Osteoblast (primary cell): ENCODE measurements around the gene CEP162. TPM values are rescaled to one million over a fixed set of nuclear protein-coding genes. Genes with fewer than 3 reads are reported as not detected.
A peak's percentile ranks its signal among the peaks of the same experiment; 100 is the strongest.

Experiments used
- DNase-seq: peaks from one replicate; pipeline ENCODE4 v3.0.0; 2011; ENCODE audit warnings: low spot score, mixed read lengths; ENCODE audit not compliant: insufficient read length; ENCODE audit errors: missing footprints
- H2AFZ ChIP-seq: 2 replicates; pipeline ENCODE4 v1.6.0; 2011; ENCODE audit warnings: mild to moderate bottlenecking, low read length
- H3K27ac ChIP-seq: 2 replicates; pipeline ENCODE4 v1.5.1; 2011; ENCODE audit warnings: mild to moderate bottlenecking, low read depth, low read length, moderate library complexity
- H3K27me3 ChIP-seq: 2 replicates; pipeline ENCODE4 v1.6.0; 2012; ENCODE audit warnings: mild to moderate bottlenecking, control low read depth, inconsistent platforms, low read length, moderate library complexity; ENCODE audit not compliant: insufficient read depth
- H3K36me3 ChIP-seq: 2 replicates; pipeline ENCODE4 v1.5.1; 2011; ENCODE audit warnings: mild to moderate bottlenecking, low read length, control low read depth, moderate library complexity; ENCODE audit not compliant: insufficient read depth
- H3K4me1 ChIP-seq: 2 replicates; pipeline ENCODE4 v1.5.1; 2011; ENCODE audit warnings: mild to moderate bottlenecking, low read length, control low read depth, moderate library complexity; ENCODE audit not compliant: insufficient read depth
- H3K4me2 ChIP-seq: 2 replicates; pipeline ENCODE4 v1.6.0; 2011; ENCODE audit warnings: mild to moderate bottlenecking, low read length; ENCODE audit not compliant: insufficient read depth
- H3K4me3 ChIP-seq: fragments of 200-600 bp; sonication (generic); 3 replicates; pipeline ENCODE4 v1.5.1; 2012; ENCODE audit warnings: mild to moderate bottlenecking, low read length, inconsistent platforms; ENCODE audit not compliant: insufficient read depth
- H3K79me2 ChIP-seq: 2 replicates; pipeline ENCODE4 v1.6.0; 2012; ENCODE audit warnings: mild to moderate bottlenecking, low read length, control low read depth, inconsistent platforms; ENCODE audit not compliant: insufficient read depth
- H3K9me3 ChIP-seq: 2 replicates; pipeline ENCODE4 v1.5.1; 2011; ENCODE audit warnings: low read depth, low read length, control low read depth
- H4K20me1 ChIP-seq: 2 replicates; pipeline ENCODE4 v1.6.0; 2012; ENCODE audit warnings: mild to moderate bottlenecking, low read length, control low read depth; ENCODE audit not compliant: insufficient read depth
- total RNA-seq: library from RNA; depleted of rRNA; stranded (reverse); fragments of >200 nt; gene quantifications from 2 replicates; pipeline ENCODE4 v1.2.3, GENCODE V29; 2012
- TF ChIP-seq, protein P1 (sequence below): IDR thresholded peaks from 2 replicates; pipeline ENCODE4 v1.5.1; 2011; ENCODE audit warnings: mild to moderate bottlenecking, low read depth, low read length, moderate library complexity; ENCODE audit errors: extremely low read depth

CEP162 gene
- total RNA-seq, 1 donor: 17.0 TPM

- Histone ChIP-seq H3K27me3 (no peaks in the 10 kb centered on the region), H3K4me3 (no peak overlapping the region), H3K4me2 (no peak overlapping the region), H3K79me2 (no peaks in the 10 kb centered on the region), H3K36me3 (no peaks in the 10 kb centered on the region), H3K9me3 (no peaks in the 10 kb centered on the region), H4K20me1 (no peaks in the 10 kb centered on the region), H3K27ac (no peak overlapping the region), H2AFZ (no peak overlapping the region), H3K4me1 (no peaks in the 10 kb centered on the region)
- TF ChIP-seq, protein P1, sequence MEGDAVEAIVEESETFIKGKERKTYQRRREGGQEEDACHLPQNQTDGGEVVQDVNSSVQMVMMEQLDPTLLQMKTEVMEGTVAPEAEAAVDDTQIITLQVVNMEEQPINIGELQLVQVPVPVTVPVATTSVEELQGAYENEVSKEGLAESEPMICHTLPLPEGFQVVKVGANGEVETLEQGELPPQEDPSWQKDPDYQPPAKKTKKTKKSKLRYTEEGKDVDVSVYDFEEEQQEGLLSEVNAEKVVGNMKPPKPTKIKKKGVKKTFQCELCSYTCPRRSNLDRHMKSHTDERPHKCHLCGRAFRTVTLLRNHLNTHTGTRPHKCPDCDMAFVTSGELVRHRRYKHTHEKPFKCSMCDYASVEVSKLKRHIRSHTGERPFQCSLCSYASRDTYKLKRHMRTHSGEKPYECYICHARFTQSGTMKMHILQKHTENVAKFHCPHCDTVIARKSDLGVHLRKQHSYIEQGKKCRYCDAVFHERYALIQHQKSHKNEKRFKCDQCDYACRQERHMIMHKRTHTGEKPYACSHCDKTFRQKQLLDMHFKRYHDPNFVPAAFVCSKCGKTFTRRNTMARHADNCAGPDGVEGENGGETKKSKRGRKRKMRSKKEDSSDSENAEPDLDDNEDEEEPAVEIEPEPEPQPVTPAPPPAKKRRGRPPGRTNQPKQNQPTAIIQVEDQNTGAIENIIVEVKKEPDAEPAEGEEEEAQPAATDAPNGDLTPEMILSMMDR: peak; percentile 41
- no peak for DNase-seq
These were observed 15.8 kb upstream of the CEP162 start for GRCh38 chr6:84243240-84243639.

DNA sequence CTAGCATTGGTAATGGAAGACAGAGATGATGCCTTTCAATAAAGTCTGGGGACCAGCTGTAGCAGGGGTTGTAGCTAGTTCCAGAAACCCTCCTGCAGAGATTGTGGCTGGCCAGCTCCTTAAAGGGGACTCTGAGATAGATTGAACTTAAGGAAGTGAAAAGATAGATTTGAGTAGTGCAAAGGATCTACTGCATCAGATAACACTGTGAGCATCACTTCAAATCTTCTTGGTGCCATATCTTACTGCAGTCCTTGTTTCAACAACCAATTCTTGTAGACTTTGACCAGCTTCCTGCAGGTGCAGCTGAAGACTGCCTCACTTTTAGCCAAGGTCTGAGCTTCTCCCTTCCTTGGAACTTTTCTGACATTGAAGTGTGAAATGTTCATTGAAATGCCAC is 14.8 kb upstream of the CEP162 start:
- TF ChIP-seq, protein P1: no peak
- H3K36me3 ChIP-seq: no peaks in the 10 kb centered on the region
- H4K20me1 ChIP-seq: no peaks in the 10 kb centered on the region
- no peaks in the 10 kb centered on the region for H3K79me2 ChIP-seq
- no peak overlapping the region for H3K27ac ChIP-seq
- no peak overlapping the region for H3K4me2 ChIP-seq
- no peak for DNase-seq
- H3K27me3 ChIP-seq: no peaks in the 10 kb centered on the region
- H3K4me1 ChIP-seq: no peaks in the 10 kb centered on the region
- H3K9me3 ChIP-seq: no peaks in the 10 kb centered on the region
- no peak overlapping the region for H2AFZ ChIP-seq
- no peak overlapping the region for H3K4me3 ChIP-seq

- no peaks in the 10 kb centered on the region for H4K20me1 ChIP-seq
- peaks cover 3% of the 10 kb centered on the region for H3K79me2 ChIP-seq
- TF ChIP-seq, protein P1: no peak
- peak overlapping the region; percentile 85 for H3K4me2 ChIP-seq
- H3K27ac ChIP-seq: no peak overlapping the region
- peak overlapping the region; percentile 99 for H2AFZ ChIP-seq
- H3K27me3 ChIP-seq: peaks cover 20% of the 10 kb centered on the region
- H3K4me1 ChIP-seq: peaks cover 4% of the 10 kb centered on the region
- H3K36me3 ChIP-seq: no peaks in the 10 kb centered on the region
- no peaks in the 10 kb centered on the region for H3K9me3 ChIP-seq
- DNase-seq: no peak
- peak overlapping the region; percentile 84 for H3K4me3 ChIP-seq
These were observed 728 bp upstream of the CEP162 start for GRCh38 chr6:84228198-84228543.

GRCh38 chr6:84227044-84227433 is 404 bp downstream of the CEP162 start:
- no peak for DNase-seq
- TF ChIP-seq, protein P1: no peak
- H3K27ac ChIP-seq: peak overlapping the region; percentile 83
- no peaks in the 10 kb centered on the region for H3K36me3 ChIP-seq
- peak overlapping the region; percentile 85 for H3K4me2 ChIP-seq
- H3K4me1 ChIP-seq: peaks cover 4% of the 10 kb centered on the region
- peak overlapping the region; percentile 99 for H2AFZ ChIP-seq
- H3K27me3 ChIP-seq: peaks cover 16% of the 10 kb centered on the region
- H3K4me3 ChIP-seq: peak overlapping the region; percentile 84
- H4K20me1 ChIP-seq: no peaks in the 10 kb centered on the region
- peaks cover 3% of the 10 kb centered on the region for H3K79me2 ChIP-seq
- no peaks in the 10 kb centered on the region for H3K9me3 ChIP-seq
